ENCODE data around the gene GNAQ. TPM values are rescaled to one million over a fixed set of nuclear protein-coding genes. Genes with fewer than 3 reads are reported as not detected.
A peak's percentile ranks its signal among the peaks of the same experiment; 100 is the strongest.

Gene GNAQ
- 53.3 TPM for total RNA-seq (2013)
- polyA plus RNA-seq (10 to 100 TPM in 1 of 3 donors, 1 to 10 TPM in 2; 8.3 to 51.0 (median 9.6) TPM), polyA minus RNA-seq (25.9 and 43.2 TPM in 2 replicates), total RNA-seq (73.0 to 207 (median 167) reads per million in 11 experiments)

- Mint-ChIP-seq H3K27me3 (ENCODE audit: low read depth in 3 of 3) (no peaks in the 10 kb centered on the region), H3K36me3 (no peaks in the 10 kb centered on the region), H3K4me3 (peak within 1 kb of the TSS; percentile 97 to 100), H3K27ac (peak within 1 kb of the TSS; percentile 91 to 98 (median 94)), H3K4me1 (peaks cover 68% of the 10 kb centered on the region), H3K9me3 (peaks cover 0 to 6% (median 0%) of the 10 kb centered on the region in 7 donors)
- WGBS (ENCODE audit: insufficient coverage) = under 1% methylated on average over 58 of the region's 79 CpGs
- no peak for DNase-seq
- peak within 1 kb of the TSS; percentile 77 to 97 (median 82) for H3K4me3 ChIP-seq (replicated peaks in 1 of 3; ENCODE audit: low read depth in 2 of 3, low read length in 3 of 3)
- no peak for TF ChIP-seq CTCF (IDR thresholded peaks at IDR 0.05)
- H3K4me1 ChIP-seq (ENCODE audit: control insufficient read depth in 1 of 2, insufficient read depth in 2 of 2, low read length in 2 of 2) = peaks cover 48 to 67% of the 10 kb centered on the region in 2 donors
- peak within 1 kb of the TSS; percentile 88 for H3K9ac ChIP-seq (ENCODE audit: insufficient read depth, low read length, poor library complexity, severe bottlenecking)
- H3K9me3 ChIP-seq (replicated peaks in 1 of 2; ENCODE audit: control insufficient read depth in 1 of 2, insufficient read depth in 1 of 2, low read length in 2 of 2) = no peaks in the 10 kb centered on the region
- peaks cover 37% of the 10 kb centered on the region for H4K20me1 ChIP-seq (ENCODE audit: insufficient read depth, low read length)
- intact Hi-C loops (cut with micrococcal nuclease) = loop anchor here (5.0 to 10.0 kb wide), 4 partner anchors 54 to 94 kb away; no protein-coding TSS in a partner anchor
- H3K27me3 ChIP-seq (ENCODE audit: control insufficient read depth in 2 of 2, insufficient read depth in 2 of 2, low read length in 2 of 2) = no peaks in the 10 kb centered on the region
- H3K79me2 ChIP-seq (ENCODE audit: insufficient read depth, low read length) = peaks cover 70% of the 10 kb centered on the region
- peak within 1 kb of the TSS; percentile 76 to 95 for H3K27ac ChIP-seq (ENCODE audit: low read depth in 1 of 2, low read length in 2 of 2)
- peak within 1 kb of the TSS; percentile 77 for H2AFZ ChIP-seq (ENCODE audit: insufficient read depth, low read depth, low read length, poor library complexity, severe bottlenecking)
- H3K36me3 ChIP-seq (replicated peaks in 1 of 2; ENCODE audit: control insufficient read depth in 1 of 2, insufficient read depth in 2 of 2, low read length in 2 of 2) = no peaks in the 10 kb centered on the region
- H3K4me2 ChIP-seq (replicated peaks; ENCODE audit: extremely low read depth, low read length, poor library complexity, severe bottlenecking) = peak within 1 kb of the TSS; percentile 81
These were observed at the start of gene GNAQ for GRCh38 chr9:78031444-78031892. TSS of gene GNAQ (minus strand) at chr9:78031811. CDS start at chr9:78031235, 576 bp downstream.

- Histone ChIP-seq H2AFZ (ENCODE audit: insufficient read depth, low read depth, low read length, poor library complexity, severe bottlenecking) (no peak overlapping the region), H4K20me1 (ENCODE audit: insufficient read depth, low read length) (no peaks in the 10 kb centered on the region), H3K9me3 (replicated peaks in 1 of 2; ENCODE audit: control insufficient read depth in 1 of 2, insufficient read depth in 1 of 2, low read length in 2 of 2) (no peaks in the 10 kb centered on the region), H3K27me3 (ENCODE audit: control insufficient read depth in 2 of 2, insufficient read depth in 2 of 2, low read length in 2 of 2) (no peaks in the 10 kb centered on the region), H3K79me2 (ENCODE audit: insufficient read depth, low read length) (no peaks in the 10 kb centered on the region), H3K27ac (ENCODE audit: low read depth in 1 of 2, low read length in 2 of 2) (no peak overlapping the region), H3K9ac (ENCODE audit: insufficient read depth, low read length, poor library complexity, severe bottlenecking) (no peak overlapping the region), H3K4me2 (replicated peaks; ENCODE audit: extremely low read depth, low read length, poor library complexity, severe bottlenecking) (no peak overlapping the region), H3K4me1 (ENCODE audit: control insufficient read depth in 1 of 2, insufficient read depth in 2 of 2, low read length in 2 of 2) (peaks cover 19 to 20% of the 10 kb centered on the region in 2 donors), H3K36me3 (replicated peaks in 1 of 2; ENCODE audit: control insufficient read depth in 1 of 2, insufficient read depth in 2 of 2, low read length in 2 of 2) (no peaks in the 10 kb centered on the region), H3K4me3 (replicated peaks in 1 of 3; ENCODE audit: low read depth in 2 of 3, low read length in 3 of 3) (no peak overlapping the region)
- Mint-ChIP-seq H3K27ac (no peak overlapping the region), H3K9me3 (peaks cover 16 to 26% (median 19%) of the 10 kb centered on the region in 7 donors), H3K4me3 (no peak overlapping the region), H3K27me3 (ENCODE audit: low read depth in 3 of 3) (peaks cover 0 to 2% (median 2%) of the 10 kb centered on the region in 3 donors), H3K36me3 (no peaks in the 10 kb centered on the region), H3K4me1 (peaks cover 19% of the 10 kb centered on the region)
- no peak for TF ChIP-seq CTCF (IDR thresholded peaks at IDR 0.05)
- no peak for DNase-seq
- intact Hi-C loops (cut with micrococcal nuclease) = no loop called here
- 80% methylated on average over 2 of the region's 4 CpGs for WGBS (ENCODE audit: insufficient coverage)
These were observed 43.0 kb upstream of the GNAQ start for GRCh38 chr9:78074385-78075291.

Data from CD14-positive monocyte (primary cell).